Left hindlimb (tissue), 1 donor: Measurements from ENCODE around the gene COL27A1.
A peak's percentile ranks its signal among the peaks of the same experiment; 100 is the strongest.

ENCODE experiments used
- DNase-seq: peaks from one replicate; pipeline ENCODE4 v3.0.0-alpha.2; 2018

Gene COL27A1

DNA sequence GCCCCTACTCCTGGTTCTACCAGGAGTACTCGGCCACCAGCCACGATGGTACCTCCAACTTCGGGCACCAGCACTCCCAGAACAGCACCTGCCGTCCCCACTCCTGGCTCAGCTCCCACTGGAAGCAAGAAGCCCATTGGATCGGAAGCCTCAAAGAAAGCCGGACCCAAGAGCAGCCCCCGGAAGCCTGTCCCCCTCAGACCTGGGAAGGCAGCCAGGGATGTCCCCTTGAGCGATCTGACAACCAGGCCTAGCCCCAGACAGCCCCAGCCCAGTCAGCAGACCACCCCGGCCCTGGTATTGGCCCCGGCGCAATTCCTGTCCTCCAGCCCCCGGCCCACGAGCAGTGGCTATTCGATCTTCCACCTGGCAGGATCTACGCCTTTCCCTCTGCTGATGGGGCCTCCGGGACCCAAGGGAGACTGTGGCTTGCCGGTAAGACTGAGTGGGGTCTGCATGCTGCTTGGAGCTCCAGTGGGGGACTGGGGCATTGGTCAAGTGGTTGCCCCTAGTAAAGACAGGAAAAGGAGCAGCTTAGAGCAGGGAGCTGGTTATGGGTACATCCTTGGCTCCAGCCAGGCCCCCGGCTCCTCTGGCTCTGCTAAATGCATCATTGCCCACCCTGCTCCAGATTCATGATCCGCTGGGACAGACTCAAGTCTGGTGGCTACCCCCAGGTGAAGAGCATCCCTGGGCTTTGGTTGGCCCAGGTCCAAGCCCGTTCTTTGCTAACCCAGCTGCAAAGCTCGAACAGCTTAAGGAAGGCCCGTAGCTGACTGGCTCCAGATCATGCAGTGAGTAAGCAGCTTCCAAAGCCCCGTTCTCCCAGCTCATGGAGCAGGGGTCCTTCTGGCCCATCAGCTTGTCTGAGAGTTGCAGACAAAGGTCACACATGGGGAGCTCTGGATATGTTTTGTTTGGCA is 14.0 kb downstream of the COL27A1 start:
- DNase-seq = peak; percentile 61

DNA sequence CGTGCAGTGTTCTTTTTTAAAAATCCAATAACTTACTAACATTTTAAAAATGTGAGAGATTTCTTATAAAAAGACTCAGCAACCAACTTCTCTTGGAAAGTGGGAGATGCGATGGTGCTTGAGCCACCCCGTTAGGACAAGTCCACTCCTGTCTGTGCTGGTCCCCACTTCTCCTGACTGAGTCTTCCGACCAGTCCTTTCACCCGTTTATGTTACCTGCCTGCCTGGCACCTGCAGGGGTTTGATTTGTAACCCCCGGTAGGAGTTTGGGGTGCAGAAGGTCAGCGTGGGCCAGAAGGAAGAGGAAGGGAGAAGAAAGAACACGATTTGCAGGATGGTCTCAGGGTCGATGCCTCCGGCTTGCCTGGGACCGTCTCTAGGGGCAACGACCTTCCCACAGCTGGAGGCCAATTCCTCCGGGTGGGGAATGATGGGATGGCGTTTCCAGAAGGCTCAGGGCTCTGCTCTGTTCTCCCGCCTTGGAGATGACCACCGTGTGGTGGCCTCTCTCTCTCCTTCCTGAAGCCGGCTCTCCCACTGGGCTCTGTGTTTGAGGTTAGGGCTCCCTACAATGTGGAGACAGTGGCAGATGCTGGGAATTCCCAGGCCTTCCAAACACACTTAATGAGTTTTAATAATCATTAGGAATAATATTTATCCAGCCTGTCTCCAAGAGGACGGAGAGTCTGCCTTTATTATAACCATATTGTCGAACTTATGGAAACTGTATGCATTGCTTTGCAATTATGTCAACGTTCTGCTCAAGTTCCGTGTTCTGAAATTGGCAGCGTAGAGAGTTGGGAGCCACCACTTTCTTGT is 14.8 kb downstream of the COL27A1 start:
- DNase-seq = peak; percentile 36

DNA sequence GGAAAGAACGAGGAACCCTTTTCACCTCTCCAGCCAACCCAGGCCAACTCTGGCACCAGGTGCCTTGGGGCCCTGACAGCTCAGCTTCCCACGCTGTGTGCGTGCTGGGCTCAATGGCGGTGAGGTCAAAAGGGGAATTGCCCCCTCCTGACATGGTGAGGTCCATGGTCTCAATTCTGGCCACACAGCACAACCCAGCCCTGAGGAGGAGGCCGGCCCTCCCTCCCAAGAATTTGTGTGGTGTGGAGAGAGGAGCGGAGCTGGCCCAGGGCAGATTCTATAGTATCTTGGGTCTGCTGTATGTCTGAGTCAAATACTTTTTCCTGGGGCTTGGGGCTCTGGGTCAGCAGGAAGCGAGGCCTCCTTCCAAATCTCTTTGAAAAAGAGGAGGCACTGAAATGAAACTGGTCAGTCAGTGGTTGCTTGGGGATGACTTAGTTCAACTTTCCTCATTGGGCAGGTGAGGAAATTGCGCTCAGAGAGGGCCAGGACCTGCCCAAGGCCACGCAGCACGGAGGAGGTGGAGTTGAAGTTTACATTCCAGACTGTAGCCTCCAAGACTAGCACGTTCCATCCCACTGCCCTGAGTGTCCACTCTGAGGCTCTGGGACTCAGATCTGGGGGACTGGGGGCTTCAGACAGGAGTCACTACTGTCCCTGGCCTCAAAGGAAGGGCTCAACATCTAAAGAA is 15.6 kb downstream of the COL27A1 start:
- peak; percentile 82 for DNase-seq

- no peak for DNase-seq
Measured at GRCh38 chr9:114171500-114171899, 16.2 kb downstream of the COL27A1 start.

DNA sequence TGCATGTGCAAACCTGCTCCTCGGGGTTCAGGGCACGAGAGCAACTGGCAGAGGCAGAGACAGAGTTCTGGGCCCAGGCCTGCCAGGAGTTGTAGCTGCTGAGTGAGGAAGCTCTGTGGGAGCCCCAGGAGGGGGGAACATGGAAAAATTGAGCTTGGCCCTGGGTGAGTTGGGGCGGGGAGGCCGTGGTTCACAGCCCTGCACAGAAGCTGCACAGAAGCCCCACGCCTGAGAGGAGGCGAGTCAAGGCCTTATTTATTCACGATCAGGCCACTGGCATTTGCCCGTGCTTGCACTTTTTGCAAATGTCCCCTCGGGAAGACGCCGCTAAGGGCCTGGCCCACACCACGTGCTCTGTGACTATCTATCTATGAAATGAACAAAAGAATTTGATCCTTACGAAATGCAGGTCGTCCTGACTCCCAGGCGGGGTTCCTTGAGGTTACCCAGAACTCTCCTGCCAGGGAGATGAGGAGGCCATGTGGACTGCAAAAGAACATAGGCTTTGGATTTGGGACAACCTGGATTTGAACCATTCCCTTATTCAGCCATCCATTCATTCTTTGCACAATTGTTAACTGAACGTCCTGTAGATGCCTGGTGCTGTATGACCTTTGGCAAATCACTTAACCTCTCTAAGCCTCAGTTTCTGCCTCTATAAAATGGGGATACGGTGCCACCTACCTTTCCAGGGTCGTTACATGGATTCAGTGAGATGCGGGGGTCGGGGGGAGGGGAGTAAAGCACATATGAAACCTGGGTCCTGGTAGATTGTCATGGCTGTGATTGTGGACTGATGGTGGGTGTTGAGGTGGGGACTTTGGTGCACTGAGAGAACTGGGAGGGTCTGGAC is 17.9 kb downstream of the COL27A1 start:
- peak; percentile 87 for DNase-seq

DNA sequence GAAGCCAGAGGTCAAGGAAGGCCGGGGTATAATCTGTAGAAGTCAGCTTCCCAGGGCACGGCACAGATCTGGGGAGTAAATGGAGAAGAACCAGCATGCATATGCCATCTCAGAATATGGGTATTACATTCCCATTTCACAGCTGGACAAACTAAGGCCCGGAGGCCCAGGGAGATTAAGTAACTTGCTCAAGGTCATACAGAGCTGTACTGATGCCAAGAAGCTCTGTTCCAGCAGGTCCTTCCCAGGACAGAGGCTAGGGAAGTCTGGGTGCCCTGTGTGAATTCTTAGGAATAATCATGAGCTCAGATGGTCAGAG is 19.2 kb downstream of the COL27A1 start:
- DNase-seq = no peak

DNA sequence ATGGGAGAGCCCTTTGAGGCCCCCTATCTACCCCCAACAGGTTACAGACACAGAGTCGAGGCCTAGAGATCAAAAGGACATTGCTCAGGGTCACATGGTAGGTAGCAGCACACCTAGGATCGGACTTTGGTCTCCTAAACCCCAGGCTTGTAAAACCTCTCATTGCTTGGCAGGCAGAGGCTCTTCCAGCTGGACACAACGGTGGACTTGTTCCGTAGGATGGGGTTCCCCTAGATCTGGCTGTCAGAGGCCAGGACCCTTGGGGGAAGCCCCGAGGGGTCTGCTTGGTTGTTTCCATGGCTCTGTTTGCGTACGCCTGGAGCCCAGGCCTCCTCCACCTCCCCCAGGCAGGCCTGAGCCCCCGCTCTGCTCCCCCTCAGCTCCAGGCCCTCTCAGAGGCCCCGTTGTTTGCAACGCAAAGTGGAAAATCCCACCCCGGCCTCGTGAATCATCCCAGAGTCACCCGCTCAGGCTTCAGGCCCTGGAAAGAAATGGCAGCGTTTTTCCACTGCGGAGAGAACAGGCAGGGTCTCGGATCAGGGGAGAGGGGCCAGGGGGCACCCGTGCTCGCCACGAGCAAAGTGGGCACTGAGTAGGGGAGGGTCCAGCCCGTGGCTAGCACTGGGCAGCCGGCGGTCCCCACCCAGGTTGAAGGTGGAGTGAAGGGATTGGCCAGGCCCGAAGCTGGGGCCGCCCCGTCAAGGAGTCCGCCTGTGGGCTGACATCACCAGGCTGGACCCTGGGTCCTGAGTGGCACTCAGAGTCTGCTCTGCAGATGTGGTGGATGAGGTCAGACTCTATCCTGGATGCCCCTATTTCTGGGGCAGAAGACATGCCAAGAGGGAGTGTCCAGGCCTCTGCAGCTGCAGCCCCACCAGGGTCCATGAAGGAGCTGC is 19.8 kb downstream of the COL27A1 start:
- DNase-seq = peak; percentile 87

DNA sequence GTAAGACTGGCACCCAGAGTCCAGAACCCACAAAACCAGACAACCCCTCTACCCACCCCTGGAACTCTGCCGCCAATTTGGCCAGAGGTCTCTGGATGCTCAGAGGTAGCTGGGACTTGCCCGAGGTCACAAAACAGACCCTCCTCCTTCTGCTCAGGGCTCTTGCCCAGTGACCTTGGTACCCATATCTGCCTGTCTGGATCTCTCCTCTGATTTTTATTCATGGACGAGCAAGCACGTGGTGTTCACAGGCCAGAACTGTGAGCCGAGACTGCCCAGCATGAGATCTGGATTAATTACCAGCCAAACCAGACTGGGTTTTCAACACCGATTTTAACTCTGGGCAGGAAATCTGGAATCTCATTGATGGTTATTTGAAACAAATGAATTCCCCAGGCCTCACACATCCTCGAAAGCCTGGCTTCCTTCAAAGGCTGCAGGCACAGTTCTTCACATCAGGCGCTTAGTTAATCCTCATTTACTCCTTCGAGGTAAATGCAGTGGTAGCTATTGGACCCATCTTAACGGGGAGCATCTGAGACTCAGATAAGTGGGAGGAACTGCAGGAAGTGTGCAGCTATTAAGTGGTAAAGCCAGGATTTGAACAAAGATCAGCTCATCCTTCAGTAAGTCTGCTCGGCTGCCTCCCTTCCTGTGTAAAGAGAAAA is 21.4 kb downstream of the COL27A1 start:
- no peak for DNase-seq

DNA sequence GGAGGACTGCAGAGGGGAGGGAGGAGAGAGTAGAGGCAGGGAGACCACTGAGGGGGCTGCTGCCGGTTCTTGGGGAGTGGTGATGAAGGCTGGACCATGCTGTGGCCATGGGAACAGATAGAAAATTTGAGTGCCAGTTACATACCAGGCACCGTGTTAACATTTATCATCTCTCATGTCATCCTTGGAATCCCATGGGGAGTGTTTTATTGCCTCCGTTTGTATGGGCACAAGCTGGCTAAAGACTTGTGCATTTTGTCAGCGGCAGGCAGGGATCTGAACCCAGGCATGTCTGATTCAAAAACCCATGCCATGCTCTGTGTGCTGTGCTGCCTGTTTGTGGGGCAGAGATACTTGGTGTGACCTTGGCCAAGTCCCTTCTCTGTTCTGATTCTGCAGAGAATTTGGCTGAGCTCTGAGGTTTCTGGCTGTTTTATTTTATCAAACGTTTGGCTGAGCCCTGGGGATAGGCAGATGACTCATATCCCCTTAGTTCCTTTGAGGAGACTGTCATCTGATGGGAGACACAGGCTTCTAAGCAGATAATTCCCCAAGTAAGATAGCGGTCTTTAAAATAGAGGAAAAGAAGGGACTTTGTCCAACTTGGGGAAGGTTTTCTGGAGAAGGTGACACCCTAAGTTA is 22.2 kb downstream of the COL27A1 start:
- no peak for DNase-seq

- DNase-seq = no peak
Measured at GRCh38 chr9:114178076-114178475, 22.7 kb downstream of the COL27A1 start.

GRCh38 chr9:114178756-114179450 is 23.6 kb downstream of the COL27A1 start:
- DNase-seq = no peak

DNA sequence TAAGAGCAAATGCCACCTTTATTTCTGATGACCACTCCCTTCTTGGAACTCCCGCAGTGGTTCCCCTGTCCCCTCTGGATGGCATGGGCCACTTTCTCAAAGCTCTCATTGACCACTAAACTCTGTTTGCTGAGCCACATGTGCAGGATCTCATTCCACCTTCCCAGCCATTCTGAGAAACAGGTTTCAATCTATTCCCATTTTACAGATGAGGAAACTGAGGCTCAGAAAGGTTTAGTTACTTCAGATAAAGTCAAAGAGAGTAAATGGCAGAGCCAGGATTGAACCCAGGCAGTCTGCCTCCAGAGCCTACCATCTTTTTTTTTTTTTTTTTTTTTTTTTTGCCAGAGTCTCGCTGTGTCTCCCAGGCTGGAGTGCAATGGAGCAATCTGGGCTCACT is 24.2 kb downstream of the COL27A1 start:
- DNase-seq = no peak

DNA sequence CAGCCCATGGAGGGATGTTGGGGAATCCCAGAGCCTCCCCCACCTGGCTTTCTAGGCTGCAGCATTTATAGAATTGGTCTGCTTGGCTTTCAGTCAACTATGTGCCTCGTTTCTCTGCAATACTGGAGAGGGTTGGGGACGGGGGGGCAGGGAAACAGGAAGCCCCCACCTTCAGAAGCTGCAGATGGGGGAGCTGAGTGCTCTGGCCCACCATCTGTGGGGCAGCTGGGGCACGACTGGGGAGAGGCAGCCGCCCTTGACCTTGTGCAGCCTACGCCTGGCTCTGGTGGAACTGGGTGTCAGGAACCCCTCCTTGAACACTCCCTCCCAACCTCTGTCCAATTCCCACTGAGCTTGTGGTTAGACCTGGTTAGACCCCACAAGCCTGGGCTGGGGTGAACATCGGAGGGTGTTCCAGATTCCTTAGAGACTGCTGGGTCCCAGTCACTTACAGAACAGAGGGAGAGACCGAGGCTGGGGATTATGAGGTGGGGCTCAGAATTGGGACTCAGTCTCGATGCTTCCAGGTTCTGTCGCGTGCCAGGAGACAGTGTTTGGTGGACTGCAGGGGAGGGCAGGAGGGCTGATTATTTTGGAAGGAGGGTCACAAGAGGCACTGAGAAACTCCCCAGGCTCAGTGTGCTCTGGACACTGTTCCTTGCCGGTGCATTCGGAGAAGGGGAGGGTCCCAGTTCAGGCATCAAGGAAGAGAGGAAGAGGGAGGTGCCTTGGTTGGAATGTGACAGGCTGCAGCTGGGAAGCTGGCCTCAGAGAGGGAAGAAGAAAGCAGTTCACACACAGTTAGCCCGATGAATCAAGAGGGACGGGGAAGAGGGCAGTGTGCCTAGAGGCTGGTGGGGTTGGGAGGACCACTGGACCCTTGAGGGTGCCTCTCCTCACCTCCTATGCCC is 25.6 kb downstream of the COL27A1 start:
- DNase-seq = peak; percentile 68

GRCh38 chr9:114181607-114182409 is 26.5 kb downstream of the COL27A1 start:
- DNase-seq = no peak

- no peak for DNase-seq
Measured at GRCh38 chr9:114183006-114183405, 27.7 kb downstream of the COL27A1 start.

GRCh38 chr9:114184071-114184470 is 28.7 kb downstream of the COL27A1 start:
- DNase-seq = no peak

DNA sequence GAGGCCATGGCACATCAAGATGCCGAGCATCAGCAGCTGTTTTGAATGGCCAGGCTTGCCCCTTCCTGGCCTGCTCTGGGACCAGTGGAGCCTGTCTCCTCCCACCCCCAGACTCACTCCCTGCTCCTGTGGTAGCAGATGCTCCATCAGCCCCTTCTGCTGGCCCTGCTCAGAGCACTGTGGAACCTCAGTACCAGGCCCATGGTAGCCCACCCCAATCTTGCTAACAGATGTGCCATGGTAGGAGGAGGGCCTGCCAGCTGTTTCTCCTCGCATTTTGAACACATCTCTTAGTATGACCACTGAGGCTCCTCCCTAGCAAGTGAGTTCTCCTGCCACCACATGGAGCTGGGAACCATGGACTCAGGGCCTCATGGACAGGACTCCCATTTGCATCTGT is 29.5 kb downstream of the COL27A1 start:
- DNase-seq = no peak
